Ishikawa (cell line): ENCODE measurements around the gene SLC2A4RG.

Experiments used
- CEBPB ChIP-seq: IDR thresholded peaks from 2 replicates; pipeline ENCODE4 v1.6.1; 2012
- CREB1 ChIP-seq: IDR thresholded peaks from 2 replicates; pipeline ENCODE4 v1.6.1; 2012; ENCODE audit warnings: low read depth
- EGR1 ChIP-seq: IDR thresholded peaks from 2 replicates; pipeline ENCODE4 v1.6.1; 2012
- EP300 ChIP-seq: IDR thresholded peaks from 2 replicates; pipeline ENCODE4 v1.6.1; 2012; ENCODE audit warnings: borderline replicate concordance
- FOXM1 ChIP-seq: IDR thresholded peaks from 2 replicates; pipeline ENCODE4 v1.6.1; 2012; ENCODE audit warnings: low read depth, borderline replicate concordance
- MAX ChIP-seq: IDR thresholded peaks from 2 replicates; pipeline ENCODE4 v1.6.1; 2012
- NFIC ChIP-seq: IDR thresholded peaks from 2 replicates; pipeline ENCODE4 v1.6.1; 2012
- RAD21 ChIP-seq: IDR thresholded peaks from 2 replicates; pipeline ENCODE4 v1.6.1; 2012; ENCODE audit warnings: low read depth
- REST ChIP-seq: IDR thresholded peaks from 2 replicates; pipeline ENCODE4 v1.6.1; 2012; ENCODE audit warnings: low read depth, mild to moderate bottlenecking
- TAF1 ChIP-seq: IDR thresholded peaks from 2 replicates; pipeline ENCODE4 v1.6.1; 2012; ENCODE audit warnings: low read depth, mild to moderate bottlenecking
- TCF12 ChIP-seq: IDR thresholded peaks from 2 replicates; pipeline ENCODE4 v1.6.1; 2012; ENCODE audit warnings: low read depth
- TEAD4 ChIP-seq: IDR thresholded peaks from 2 replicates; pipeline ENCODE4 v1.6.1; 2012
- USF1 ChIP-seq: IDR thresholded peaks from 2 replicates; pipeline ENCODE4 v1.6.1; 2012
- YY1 ChIP-seq: IDR thresholded peaks from 2 replicates; pipeline ENCODE4 v1.6.1; 2012; ENCODE audit warnings: low read depth
- ZBTB7A ChIP-seq: IDR thresholded peaks from 2 replicates; pipeline ENCODE4 v1.6.1; 2012; ENCODE audit warnings: low read depth

SLC2A4RG gene

GRCh38 chr20:63731410-63731809 is 8.2 kb upstream of the SLC2A4RG start:
- TF ChIP-seq ZBTB7A = no peak
- no peak for TF ChIP-seq EP300
- TF ChIP-seq NFIC = no peak
- no peak for TF ChIP-seq TAF1
- TF ChIP-seq MAX = no peak
- TF ChIP-seq USF1 = no peak
- no peak for TF ChIP-seq EGR1
- TF ChIP-seq RAD21 = no peak
- TF ChIP-seq CREB1 = no peak
- no peak for TF ChIP-seq TEAD4
- TF ChIP-seq CEBPB = no peak
- no peak for TF ChIP-seq YY1
- no peak for TF ChIP-seq FOXM1
- TF ChIP-seq REST = no peak
- TF ChIP-seq TCF12 = no peak

GRCh38 chr20:63732118-63733095 is 7.2 kb upstream of the SLC2A4RG start:
- TF ChIP-seq CREB1 = no peak
- no peak for TF ChIP-seq FOXM1
- no peak for TF ChIP-seq EP300
- TF ChIP-seq EGR1 = no peak
- TF ChIP-seq ZBTB7A = no peak
- TF ChIP-seq YY1 = no peak
- no peak for TF ChIP-seq MAX

GRCh38 chr20:63733117-63733516 is 6.5 kb upstream of the SLC2A4RG start:
- TF ChIP-seq FOXM1 (no peak), TCF12 (no peak), TEAD4 (no peak), CREB1 (no peak), NFIC (no peak), EGR1 (no peak), USF1 (no peak), YY1 (no peak), TAF1 (no peak), CEBPB (no peak), ZBTB7A (no peak), EP300 (no peak), REST (no peak), RAD21 (no peak), MAX (no peak)

GRCh38 chr20:63733579-63734081 is 5.9 kb upstream of the SLC2A4RG start:
- TF ChIP-seq NFIC (no peak), CREB1 (no peak), TAF1 (no peak), MAX (no peak), RAD21 (no peak), ZBTB7A (no peak), USF1 (no peak), YY1 (no peak), EP300 (no peak)
